Transverse colon (tissue), 4 donors: ENCODE data around the gene NTRK3. TPM values are rescaled to one million over a fixed set of nuclear protein-coding genes. Genes with fewer than 3 reads are reported as not detected.

Experiments used
- DNase-seq: peaks from one replicate; pipeline ENCODE4 v3.0.0-alpha.2; 2019
- H3K27ac ChIP-seq, 4 donors: fragments of 200-600 bp; sonication (generic); 2 replicates each; pipeline ENCODE4 v1.5.1; 2016 to 2018; ENCODE audit warnings: inconsistent platforms in 4 of 4
- H3K27me3 ChIP-seq: fragments of 200-600 bp; sonication (generic); 2 replicates; pipeline ENCODE4 v1.5.1; 2017; ENCODE audit warnings: inconsistent platforms
- H3K36me3 ChIP-seq, 4 donors: fragments of 200-600 bp; sonication (generic); 2 replicates each; pipeline ENCODE4 v1.5.1; 2017 to 2019; ENCODE audit warnings: inconsistent platforms in 4 of 4
- H3K4me1 ChIP-seq, 4 donors: fragments of 200-600 bp; sonication (generic); 2 replicates each; pipeline ENCODE4 v1.5.1; 2017 to 2020; ENCODE audit warnings: inconsistent platforms in 4 of 4
- H3K4me3 ChIP-seq, 4 donors: fragments of 200-600 bp; sonication (generic); 1 replicate in 1 of 4; 2 replicates in 3 of 4; pipeline versions ENCODE4 v1.5.1 to v1.6.1; 2017 to 2019; ENCODE audit warnings: inconsistent platforms in 4 of 4
- H3K9me3 ChIP-seq, 2 donors: fragments of 200-600 bp; sonication (generic); 2 replicates each; pipeline ENCODE4 v1.5.1; 2017 to 2019; ENCODE audit warnings: inconsistent platforms in 2 of 2
- CTCF ChIP-seq, 5 experiments: fragments of 200-600 bp in 3 of 5; fragments of 450-650 bp in 2 of 5; sonication (generic) in 3 of 5; IDR thresholded peaks; 1 replicate in 2 of 5; 2 replicates in 3 of 5; pipeline ENCODE4 v1.5.1; 2016 to 2017; ENCODE audit warnings: antibody characterized with exemption in 5 of 5, inconsistent platforms in 3 of 5, mild to moderate bottlenecking in 2 of 5, moderate library complexity in 1 of 5
- EP300 ChIP-seq: sonication (generic); formaldehyde crosslinking; IDR thresholded peaks from one replicate; pipeline ENCODE4 v1.6.1; 2017; ENCODE audit warnings: antibody characterized with exemption, low read depth
- POLR2A ChIP-seq: fragments of 450-650 bp; IDR thresholded peaks from one replicate; pipeline ENCODE4 v1.6.1; 2016; ENCODE audit warnings: antibody characterized with exemption, mild to moderate bottlenecking, moderate library complexity
- POLR2AphosphoS5 ChIP-seq, 3 donors: sonication (generic); formaldehyde crosslinking; IDR thresholded peaks; one replicate each; pipeline ENCODE4 v1.6.1; 2016; ENCODE audit warnings: antibody characterized with exemption in 3 of 3
- WGBS, 2 donors: methylation state at CpG; one replicate each; pipeline ENCODE4 v1.1.5; 2018; ENCODE audit warnings: low coverage in 1 of 2; 5-methylcytosine and 5-hydroxymethylcytosine counted together
- in situ Hi-C, 4 donors: fragments of 200-750 bp; cut with MboI; loops; one replicate each; pipeline versions ENCODE4 v1.15.0 to v1.15.1; 2017; ENCODE audit warnings: low sequenced_read_pairs in 3 of 4, low pct_ligation_motif_present in 1 of 4, low pct_unique_long_range_greater_than_20kb in 1 of 4
- intact Hi-C: fragments of 100-400 bp; cut with DNase I; formaldehyde crosslinking; loops from one replicate; pipeline ENCODE4 v1.15.1; 2023; ENCODE audit warnings: low total_unique reads
- total RNA-seq, 4 donors: library from RNA; depleted of rRNA; stranded (reverse); fragments of >200 nt; gene quantifications; one replicate each; pipeline ENCODE4 v1.1.0, GENCODE V29; 2016

The NTRK3 gene
- total RNA-seq, 4 donors from 2014 or later: 1.1 to 2.8 (median 2.4) TPM

GRCh38 chr15:88115486-88116152 lies 140.9 kb downstream of the NTRK3 start:
- H3K4me3 ChIP-seq: no peak overlapping the region
- H3K36me3 ChIP-seq: no peaks in the 10 kb centered on the region
- WGBS, 2 donors: 42% methylated on average over 12 of the region's 12 CpGs; no CpG with 5 or more reads in 1 of the 2 donors
- no peaks in the 10 kb centered on the region for H3K27me3 ChIP-seq
- intact Hi-C loops (no loop called here), in situ Hi-C loops (no loop called here)
- TF ChIP-seq EP300 (no peak), POLR2AphosphoS5 (IDR thresholded peaks at IDR 0.05) (no peak), CTCF (IDR thresholded peaks at IDR 0.05) (no peak), POLR2A (no peak)
- no peak overlapping the region for H3K27ac ChIP-seq
- peak; percentile 42 for DNase-seq
- H3K4me1 ChIP-seq: peaks cover 0 to 10% (median 2%) of the 10 kb centered on the region in 4 donors
- H3K9me3 ChIP-seq: no peaks in the 10 kb centered on the region

GRCh38 chr15:88113613-88114308 lies 142.8 kb downstream of the NTRK3 start:
- Histone ChIP-seq H3K27me3 (no peaks in the 10 kb centered on the region), H3K9me3 (no peaks in the 10 kb centered on the region), H3K4me1 (peaks cover 0 to 10% (median 2%) of the 10 kb centered on the region in 4 donors), H3K36me3 (no peaks in the 10 kb centered on the region), H3K27ac (no peak overlapping the region), H3K4me3 (no peak overlapping the region)
- no peak for TF ChIP-seq POLR2A
- TF ChIP-seq CTCF (IDR thresholded peaks at IDR 0.05): no peak
- TF ChIP-seq POLR2AphosphoS5 (IDR thresholded peaks at IDR 0.05): no peak
- TF ChIP-seq EP300: no peak
- in situ Hi-C loops (no loop called here), intact Hi-C loops (no loop called here)
- DNase-seq: no peak
- 54% methylated on average over 1 of the region's 1 CpG; no CpG with 5 or more reads in 1 of the 2 donors for WGBS, 2 donors

GRCh38 chr15:88108991-88109390 lies 147.5 kb downstream of the NTRK3 start:
- Histone ChIP-seq H3K4me1 (no peaks in the 10 kb centered on the region), H3K4me3 (no peak overlapping the region), H3K36me3 (no peaks in the 10 kb centered on the region), H3K27me3 (no peaks in the 10 kb centered on the region), H3K27ac (no peak overlapping the region), H3K9me3 (no peaks in the 10 kb centered on the region)
- DNase-seq: no peak
- intact Hi-C loops: no loop called here
- 84% methylated on average over 12 of the region's 12 CpGs; no CpG with 5 or more reads in 1 of the 2 donors for WGBS, 2 donors
- no peak for TF ChIP-seq EP300
- no peak for TF ChIP-seq POLR2AphosphoS5 (IDR thresholded peaks at IDR 0.05)
- TF ChIP-seq POLR2A: no peak
- in situ Hi-C loops: no loop called here

GRCh38 chr15:88108477-88108876 lies 148.1 kb downstream of the NTRK3 start:
- intact Hi-C loops: no loop called here
- no peaks in the 10 kb centered on the region for H3K9me3 ChIP-seq
- H3K27ac ChIP-seq: no peak overlapping the region
- TF ChIP-seq CTCF (IDR thresholded peaks at IDR 0.05) (no peak), POLR2AphosphoS5 (IDR thresholded peaks at IDR 0.05) (no peak), EP300 (no peak), POLR2A (no peak)
- H3K4me3 ChIP-seq: no peak overlapping the region
- DNase-seq: no peak
- H3K4me1 ChIP-seq: no peaks in the 10 kb centered on the region
- H3K27me3 ChIP-seq: no peaks in the 10 kb centered on the region
- no peaks in the 10 kb centered on the region for H3K36me3 ChIP-seq
- in situ Hi-C loops: no loop called here
